Stromal cell of bone marrow (primary cell): Measurements from ENCODE around the gene FAM209B.
"Not testable (repeated sequence)": the region's sequence is repeated elsewhere in the genome, so short reads cannot be mapped to it uniquely, and the experiment has no call there.

ENCODE experiments used
- DNase-seq: peaks from one replicate; pipeline ENCODE4 v3.0.0-alpha.2; 2012; ENCODE audit warnings: low read depth

Gene FAM209B

DNA sequence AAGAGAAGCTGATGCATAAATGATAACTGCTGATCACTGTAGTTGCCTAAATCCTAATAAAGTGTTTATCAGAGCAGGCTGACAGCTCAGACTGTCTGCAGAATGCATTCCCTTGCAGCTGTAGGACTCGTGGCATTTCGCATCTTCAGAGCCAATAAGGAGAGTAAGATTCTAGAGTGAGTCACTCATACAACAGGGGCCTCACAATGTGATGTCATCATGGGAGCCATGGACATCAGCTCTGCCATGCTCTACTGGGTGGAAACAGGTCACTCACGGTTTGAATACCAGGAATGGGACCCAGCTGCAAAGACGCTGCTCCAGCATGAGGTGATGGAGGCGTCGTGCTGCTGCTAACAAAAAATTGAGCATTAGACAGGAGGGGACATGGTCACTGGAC, 7.4 kb downstream of the FAM209B start:
- no peak for DNase-seq

DNA sequence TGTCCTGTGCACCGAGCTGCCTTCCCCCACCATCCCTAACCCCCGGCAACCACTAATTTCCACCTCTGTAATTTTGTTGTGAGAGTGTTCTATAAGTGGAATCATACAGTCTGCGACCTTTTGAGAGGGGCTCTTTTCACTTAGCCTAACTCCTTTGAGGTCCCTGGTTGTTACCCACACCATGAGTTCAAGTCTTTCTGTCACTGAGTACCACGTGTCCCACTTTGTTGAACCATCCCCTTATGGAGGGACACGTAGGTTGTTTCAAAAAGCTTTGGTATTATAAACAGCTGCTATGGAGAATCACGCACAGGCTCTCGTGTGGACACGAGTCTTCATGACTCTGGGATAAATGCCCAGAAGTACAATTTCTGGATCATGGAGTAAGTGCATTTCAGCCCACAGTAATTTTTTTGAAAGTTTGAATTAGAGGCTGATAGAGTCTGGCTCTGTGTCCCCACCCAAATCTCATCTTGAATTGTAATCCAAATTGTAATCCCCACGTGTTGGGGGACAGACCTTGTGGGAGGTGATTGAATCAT, 9.5 kb downstream of the FAM209B start:
- DNase-seq = no peak

DNA sequence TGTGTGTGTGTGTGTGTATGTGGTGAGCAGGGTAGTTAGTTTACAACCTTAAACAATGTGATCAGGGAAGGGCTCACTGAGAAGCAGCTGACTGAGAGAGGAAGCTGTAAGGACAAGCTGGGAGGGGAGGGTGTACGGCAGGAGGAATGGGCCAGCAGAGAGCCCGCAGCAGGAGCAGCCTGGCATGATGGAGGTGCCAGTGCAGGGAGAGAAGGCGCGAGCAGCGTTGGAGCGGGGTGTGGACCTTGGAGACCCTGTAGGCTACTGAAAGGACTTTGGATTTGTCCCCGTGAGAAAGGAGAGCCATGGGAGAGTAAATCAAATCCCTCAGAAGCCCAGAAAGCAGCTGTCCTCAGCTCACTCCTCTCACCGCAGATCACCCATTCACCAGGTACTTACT, 18.5 kb downstream of the FAM209B start:
- DNase-seq = no peak

DNA sequence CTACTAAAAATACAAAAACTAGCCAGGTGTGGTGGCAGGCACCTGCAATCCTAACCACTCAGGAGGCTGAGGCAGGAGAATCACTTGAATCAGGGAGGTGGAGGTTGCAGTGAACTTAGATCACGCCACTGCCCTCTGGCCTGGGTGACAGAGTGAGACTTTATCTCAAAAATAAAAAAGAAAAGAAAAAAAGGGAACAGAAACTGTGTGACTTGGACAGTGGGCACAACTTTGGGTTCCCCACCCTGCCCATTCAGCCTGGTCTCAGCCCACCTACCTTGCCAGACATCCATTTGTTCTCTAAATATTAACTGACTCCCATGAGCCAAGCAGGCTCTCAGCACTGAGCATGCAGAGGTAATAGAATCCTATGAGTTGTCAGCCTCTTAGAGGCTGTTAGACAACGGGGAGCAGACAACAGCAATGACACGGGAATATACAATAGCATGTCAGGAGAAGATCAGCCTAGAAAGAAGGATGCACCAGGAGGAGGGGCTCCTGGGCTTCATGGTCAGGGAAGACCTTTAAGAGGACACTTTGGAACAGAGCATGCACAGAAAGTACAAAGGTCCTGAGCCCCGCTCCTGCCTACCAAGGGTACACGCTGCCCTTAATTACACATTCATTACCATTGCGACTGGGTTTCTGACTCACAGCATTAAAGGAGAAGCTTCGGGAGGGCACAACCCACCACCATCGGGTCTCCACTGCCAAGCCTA, 20.0 kb downstream of the FAM209B start:
- no peak for DNase-seq

DNA sequence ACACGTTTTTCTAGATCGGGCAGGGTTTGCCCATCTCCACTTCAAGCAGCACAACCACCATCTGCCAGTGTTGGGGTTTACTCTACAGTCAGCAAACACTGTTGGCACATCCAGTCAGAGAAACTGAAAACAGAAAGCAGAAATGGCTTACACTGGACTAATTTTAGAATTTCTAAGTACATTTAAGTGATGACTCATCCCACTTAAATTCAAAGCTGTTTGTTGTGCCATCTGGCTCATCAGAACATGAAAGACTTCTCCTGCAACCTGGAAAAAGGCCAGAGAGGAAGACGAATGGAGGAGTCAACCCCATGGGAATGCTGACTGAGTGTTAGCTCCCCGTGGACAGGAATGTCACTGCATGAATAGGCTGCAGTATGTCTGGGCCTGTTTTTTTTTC, 21.8 kb downstream of the FAM209B start:
- peak; percentile 68 for DNase-seq

DNA sequence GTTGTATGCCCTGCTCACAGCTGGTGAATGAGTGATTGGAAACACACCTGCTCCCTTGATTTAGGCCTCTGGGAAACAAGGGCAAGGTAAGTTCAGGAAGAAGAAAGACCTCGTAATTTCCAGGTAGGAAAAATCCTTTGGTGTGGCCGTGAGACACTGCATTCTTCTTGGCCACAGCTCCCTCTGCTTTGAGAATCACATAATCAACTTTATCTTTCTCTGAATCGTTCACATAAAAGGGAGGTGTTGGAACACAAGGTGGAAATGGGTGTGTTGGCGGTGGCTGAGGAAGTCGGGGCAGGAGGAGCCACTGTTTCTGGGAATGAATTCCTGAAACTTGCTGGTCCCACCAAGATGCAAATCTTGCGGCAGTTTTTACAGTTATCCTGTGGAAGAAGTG, 25.9 kb downstream of the FAM209B start:
- no peak for DNase-seq

DNA sequence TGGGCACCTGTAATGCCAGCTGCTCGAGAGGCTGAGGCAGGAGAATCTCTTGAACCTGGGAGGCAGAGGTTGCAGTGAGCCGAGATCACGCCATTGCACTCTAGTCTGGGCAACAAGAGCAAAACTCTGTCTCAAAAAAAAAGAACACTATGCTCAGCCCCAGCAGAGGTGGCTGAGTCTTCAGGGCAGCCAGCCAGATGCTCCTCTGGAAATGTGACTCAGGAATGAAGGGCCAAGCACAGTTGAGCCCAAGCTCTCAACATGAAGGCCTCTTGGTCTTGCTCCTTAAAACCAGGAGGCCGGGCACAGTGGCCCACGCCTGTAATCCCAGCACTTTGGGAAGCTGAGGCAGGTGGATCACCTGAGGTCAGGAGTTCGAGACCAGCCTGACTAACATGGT, 31.5 kb downstream of the FAM209B start:
- DNase-seq = not testable (repeated sequence)

DNA sequence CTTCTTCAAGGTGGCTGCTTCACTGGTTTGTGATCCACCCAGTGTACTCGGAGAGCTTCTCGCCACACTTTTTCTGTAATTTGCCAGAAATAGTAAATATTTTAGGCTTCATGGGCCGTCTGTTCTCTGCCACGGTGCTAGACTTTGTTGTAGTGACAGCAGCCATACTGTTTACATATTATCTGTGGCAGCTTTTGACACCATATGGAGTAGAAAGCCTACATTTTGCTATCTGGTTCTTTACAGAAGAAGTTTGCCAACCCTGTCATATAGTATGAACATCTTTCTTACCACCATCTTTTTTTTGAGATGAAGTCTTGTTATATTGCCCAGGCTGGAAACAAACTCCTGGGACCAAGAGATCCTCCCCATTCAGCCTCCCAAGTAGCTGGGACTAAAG, 32.5 kb downstream of the FAM209B start:
- DNase-seq = no peak

DNA sequence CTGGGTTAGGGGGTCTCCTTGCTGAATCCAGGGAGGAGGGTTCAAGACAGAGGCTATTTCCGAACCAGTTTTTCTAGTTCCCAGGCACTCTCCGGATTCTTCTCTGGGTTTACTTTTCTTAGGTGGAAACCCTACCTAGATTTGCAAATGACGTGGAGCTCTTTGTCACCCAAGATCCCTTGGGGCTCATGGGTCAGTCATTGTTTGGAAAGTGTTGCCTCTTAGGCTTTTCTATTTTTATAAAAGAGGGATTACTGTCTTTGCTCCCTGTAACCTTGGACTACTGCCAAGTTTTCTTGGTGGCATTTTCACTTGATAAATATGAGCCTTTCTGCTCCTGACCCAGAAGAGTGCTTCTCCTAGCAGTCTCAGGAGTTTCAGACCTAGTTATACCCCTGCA, 33.6 kb downstream of the FAM209B start:
- no peak for DNase-seq

DNA sequence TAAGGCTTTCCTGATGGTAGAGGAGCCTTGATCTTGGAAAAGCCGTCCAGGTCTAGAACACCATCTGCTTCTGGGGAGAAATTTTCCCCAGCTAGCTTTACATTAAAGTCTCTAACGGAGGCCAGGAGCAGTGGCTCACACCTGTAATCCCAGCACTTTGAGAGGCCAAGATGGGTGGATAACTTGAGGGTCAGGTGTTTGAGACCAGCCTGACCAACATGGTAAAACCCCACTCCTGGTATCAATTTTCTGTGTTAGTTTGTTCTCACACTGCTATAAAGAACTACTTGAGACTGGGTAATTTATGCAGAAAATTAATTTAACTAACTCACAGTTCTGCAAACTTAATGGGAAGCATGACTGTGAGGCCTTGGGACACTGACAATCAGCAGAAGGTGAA, 37.8 kb downstream of the FAM209B start:
- no peak for DNase-seq

DNA sequence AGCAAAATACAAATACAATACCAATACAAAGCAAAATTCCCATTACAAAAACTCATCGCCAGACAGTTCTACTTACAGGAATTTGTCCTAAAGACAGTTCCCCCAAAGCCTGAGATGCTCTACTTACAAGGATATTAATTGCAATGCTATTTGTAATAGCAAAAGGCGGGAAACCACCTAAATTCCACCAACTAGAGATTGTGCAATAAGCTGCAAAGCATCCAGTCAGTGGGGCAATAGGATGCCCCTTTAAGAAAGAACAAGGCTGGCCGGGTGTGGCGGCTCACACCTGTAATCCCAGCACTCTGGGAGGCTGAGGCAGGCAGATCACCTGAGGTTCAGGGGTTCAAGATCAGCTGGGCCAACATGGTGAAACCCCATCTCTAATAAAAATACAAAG, 39.1 kb downstream of the FAM209B start:
- DNase-seq = no peak

DNA sequence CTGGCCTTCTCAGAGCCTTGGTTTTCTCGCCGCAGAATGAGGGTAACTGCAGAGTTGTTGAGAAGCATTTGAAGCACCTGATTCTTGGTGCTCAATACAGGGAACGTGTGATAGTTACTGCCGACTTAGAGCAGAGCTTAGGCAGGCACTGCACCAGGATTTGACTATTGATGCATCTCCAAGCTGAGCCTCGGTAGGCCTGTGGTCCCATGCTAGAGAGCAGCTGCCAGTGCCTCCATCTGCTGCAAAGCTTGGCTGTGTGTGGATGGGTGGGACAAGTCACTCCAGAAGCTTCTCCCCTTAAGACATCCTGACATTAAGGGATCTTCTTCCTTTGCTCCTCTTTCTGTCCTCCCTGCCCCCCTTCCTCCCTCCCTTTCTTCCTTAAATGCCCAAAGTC, 40.9 kb downstream of the FAM209B start:
- DNase-seq = no peak

DNA sequence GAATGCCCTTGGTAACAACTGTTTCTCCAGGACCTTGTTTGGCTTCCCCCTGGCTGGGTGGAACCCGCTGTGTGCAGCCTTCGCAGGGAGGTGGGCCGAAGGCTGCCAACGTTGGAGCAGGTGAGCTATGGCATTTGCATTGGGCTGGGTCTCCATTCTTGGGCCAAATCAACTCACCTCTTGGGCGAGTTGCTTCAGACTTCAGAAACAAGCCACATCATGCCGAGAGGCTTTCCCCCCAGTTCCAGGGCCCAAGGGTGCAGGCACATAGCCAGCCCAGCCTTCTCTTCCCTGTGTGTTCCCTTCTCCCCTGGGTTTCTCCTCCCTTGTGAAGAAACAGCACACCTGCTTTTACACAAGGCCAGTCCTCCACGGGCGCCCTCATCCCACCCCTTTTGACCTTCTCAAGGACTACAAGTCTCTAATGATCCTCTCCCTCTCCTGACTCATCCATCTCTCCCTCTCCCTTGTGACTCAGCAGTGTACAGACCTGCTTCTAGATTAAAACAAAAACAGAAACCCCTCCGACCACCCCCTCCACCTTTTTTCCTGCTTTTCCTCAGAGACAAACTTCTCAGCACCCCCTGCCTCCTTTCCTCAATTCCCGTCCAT, 41.6 kb downstream of the FAM209B start:
- DNase-seq = no peak

DNA sequence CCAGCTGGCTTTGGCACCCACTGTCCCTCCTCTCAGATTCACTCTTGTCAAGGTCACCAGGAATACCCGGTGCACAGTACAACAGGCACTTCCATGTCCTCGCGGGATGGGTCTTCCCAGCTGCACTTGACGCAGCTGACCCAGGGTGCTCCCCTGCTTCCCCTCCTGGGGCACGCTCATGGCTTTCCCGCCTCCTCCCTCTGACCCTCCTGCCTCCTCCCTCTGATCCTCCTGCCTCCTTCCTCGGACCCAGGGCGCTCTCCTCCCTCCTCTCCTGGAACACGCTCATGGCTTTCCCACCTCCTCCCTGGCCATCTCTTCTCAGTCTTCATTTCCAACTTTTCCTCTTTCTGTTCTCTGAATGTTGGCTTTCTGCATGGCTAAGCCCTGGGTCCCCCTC, 42.1 kb downstream of the FAM209B start:
- no peak for DNase-seq

DNA sequence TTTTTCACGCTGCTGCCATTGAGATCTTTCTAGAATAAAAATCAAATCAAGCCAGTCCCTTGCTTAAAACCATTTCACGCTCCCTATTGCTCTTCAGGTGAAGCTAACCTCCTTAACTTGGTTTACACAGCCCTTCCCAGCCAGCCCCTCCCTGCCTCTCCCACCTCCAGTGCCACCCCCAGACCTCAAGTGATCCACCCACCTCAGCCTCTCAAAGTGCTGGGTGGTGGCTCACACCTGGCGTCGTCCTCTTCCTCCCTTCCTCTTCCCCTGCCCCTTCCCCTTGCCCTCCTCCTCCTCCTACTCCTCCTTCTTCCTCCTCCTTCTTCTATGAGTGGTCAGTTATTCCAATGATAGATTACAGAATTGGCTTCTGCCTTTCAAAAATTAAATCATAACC, 42.9 kb downstream of the FAM209B start:
- no peak for DNase-seq

DNA sequence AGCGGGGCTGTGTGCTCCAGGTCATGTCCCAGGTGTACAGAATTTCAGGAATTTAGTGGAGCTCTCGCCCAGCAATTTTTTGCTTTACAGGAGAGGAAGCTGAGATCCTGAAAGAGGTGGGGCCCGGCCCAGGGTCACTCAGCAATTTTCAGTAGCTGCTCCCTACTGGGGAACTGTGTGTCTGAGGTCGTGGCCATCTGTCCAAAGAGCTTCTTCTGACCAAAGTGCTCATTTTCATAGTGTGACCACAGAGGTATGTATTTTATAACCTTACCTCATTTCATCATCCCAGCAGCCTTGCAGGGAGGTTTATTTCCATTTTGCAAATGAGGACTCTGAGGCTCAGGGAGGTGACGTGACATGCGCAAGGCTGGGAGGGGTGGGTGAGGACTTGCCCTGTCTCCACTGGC, 46.3 kb downstream of the FAM209B start:
- DNase-seq = no peak

DNA sequence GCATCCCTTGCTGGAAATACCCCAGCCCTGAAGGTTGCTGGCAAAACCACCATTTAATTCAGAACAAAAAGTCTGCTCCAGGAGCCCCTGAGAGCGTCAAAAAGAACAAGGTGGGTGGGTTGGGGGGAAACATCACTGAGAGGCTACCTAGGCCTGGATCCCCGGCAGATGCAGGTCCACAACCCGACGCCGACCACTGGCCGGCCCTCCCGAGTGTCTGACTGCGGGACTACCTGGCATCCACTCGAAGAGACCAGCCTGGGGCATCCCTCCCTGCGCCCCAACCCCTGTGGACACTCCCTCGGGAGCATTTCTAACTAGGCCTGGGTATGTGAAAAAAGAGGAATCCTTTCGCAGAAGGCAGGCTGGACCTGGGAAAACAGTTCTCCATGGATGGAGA, 47.2 kb downstream of the FAM209B start:
- DNase-seq = no peak

DNA sequence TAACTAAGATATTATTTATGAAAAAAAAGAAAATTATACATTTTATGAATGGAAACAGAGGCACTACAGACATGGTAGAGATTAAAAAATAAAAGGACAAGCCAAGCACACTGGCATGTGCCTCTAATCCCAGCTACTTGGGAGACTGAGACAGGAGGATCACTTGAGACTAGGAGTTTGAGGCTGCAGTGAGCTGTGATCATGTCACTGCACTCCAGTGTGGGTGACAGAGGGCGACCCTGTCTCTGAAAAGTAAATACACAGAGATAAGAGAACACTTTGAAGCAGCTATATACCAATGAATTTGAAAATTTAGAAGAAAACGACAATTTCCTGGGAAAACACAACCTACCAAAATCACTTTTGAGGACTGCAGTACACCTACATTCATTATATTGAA, 48.7 kb downstream of the FAM209B start:
- DNase-seq = no peak

DNA sequence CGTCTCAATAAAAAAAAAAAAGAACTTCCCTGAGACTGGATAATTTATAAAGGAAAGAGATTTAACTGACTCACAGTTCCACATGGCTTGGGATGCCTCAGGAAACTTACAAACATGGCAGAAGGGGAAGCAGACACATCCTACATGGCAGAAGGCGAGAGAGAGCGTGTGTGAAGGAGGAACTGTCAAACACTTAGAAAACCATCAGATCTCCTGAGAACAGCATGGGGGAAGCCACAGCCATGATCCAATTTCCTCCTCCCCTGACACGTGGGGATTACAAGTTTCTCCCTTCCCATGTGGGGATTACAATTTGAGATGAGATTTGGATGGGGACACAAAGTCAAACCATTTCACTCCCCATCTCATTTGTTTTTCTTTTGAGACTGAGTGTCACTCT, 49.5 kb downstream of the FAM209B start:
- no peak for DNase-seq

DNA sequence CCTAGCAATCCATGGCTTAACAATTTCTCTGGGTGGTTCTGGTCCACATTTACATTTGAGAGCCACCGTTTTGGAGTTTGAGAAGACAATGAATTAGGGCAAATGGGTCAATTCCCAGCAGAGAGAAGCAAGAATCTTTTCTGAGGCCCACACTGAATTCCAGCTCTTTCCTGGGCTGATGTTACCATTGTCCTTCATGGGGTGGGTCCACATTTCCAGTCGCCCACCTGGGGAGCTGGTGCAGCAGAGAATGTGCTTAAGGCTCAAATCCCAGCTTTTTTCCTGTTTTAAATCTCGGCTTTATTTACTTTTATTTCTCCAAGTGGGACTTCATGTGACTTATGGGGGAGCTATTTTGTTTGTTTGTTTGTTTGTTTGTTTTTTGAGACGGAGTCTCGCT, 51.9 kb downstream of the FAM209B start:
- no peak for DNase-seq
